Endometrial microvascular endothelial cells (primary cell): ENCODE results near the gene SLC30A7. TPM values are rescaled to one million over a fixed set of nuclear protein-coding genes. Genes with fewer than 3 reads are reported as not detected.

ENCODE experiments used
- in situ Hi-C: cut with HindIII; loops from 2 replicates; pipeline ENCODE4 v1.10.0; 2017; ENCODE audit warnings: low sequenced_read_pairs, low pct_unique_long_range_greater_than_20kb; ENCODE audit errors: inconsistent ontology term
- total RNA-seq: library from RNA; depleted of rRNA; stranded (reverse); fragments of >200 nt; gene quantifications from one replicate; pipeline ENCODE4 v1.2.3, GENCODE V29; 2015; ENCODE audit errors: inconsistent ontology term

The SLC30A7 gene
- total RNA-seq, 1 donor from 2014 or later, result 43.2 TPM

- in situ Hi-C loops, result no loop called here
These were observed 107.2 kb downstream of the SLC30A7 start for GRCh38 chr1:101003012-101003650.

GRCh38 chr1:101004061-101004460 lies 108.2 kb downstream of the SLC30A7 start:
- in situ Hi-C loops, result no loop called here

- in situ Hi-C loops, result no loop called here
These were observed 108.8 kb downstream of the SLC30A7 start for GRCh38 chr1:101004670-101005069.

- in situ Hi-C loops, result no loop called here
These were observed 109.3 kb downstream of the SLC30A7 start for GRCh38 chr1:101005183-101005582.

GRCh38 chr1:101005871-101006270 lies 110.0 kb downstream of the SLC30A7 start:
- in situ Hi-C loops, result no loop called here

- in situ Hi-C loops, result no loop called here
These were observed 110.7 kb downstream of the SLC30A7 start for GRCh38 chr1:101006553-101006952.

- in situ Hi-C loops, result no loop called here
These were observed 112.4 kb downstream of the SLC30A7 start for GRCh38 chr1:101008229-101008834.

GRCh38 chr1:101013776-101014175 lies 117.9 kb downstream of the SLC30A7 start:
- in situ Hi-C loops, result no loop called here

GRCh38 chr1:101017448-101017847 lies 121.6 kb downstream of the SLC30A7 start:
- in situ Hi-C loops, result no loop called here

GRCh38 chr1:101022294-101022693 lies 126.4 kb downstream of the SLC30A7 start:
- in situ Hi-C loops, result no loop called here

- in situ Hi-C loops, result no loop called here
These were observed 129.4 kb downstream of the SLC30A7 start for GRCh38 chr1:101025283-101025656.

- in situ Hi-C loops, result no loop called here
These were observed 130.0 kb downstream of the SLC30A7 start, which contains the start of gene DPH5 for GRCh38 chr1:101025657-101026429. DPH5 (minus strand) TSS chr1:101025784; CDS start chr1:101025443, 341 bp downstream.

- in situ Hi-C loops, result no loop called here
These were observed 130.5 kb downstream of the SLC30A7 start for GRCh38 chr1:101026430-101026788.

- in situ Hi-C loops, result no loop called here
These were observed 131.4 kb downstream of the SLC30A7 start for GRCh38 chr1:101027194-101027772.

- in situ Hi-C loops, result no loop called here
These were observed 132.6 kb downstream of the SLC30A7 start for GRCh38 chr1:101028466-101028865.

GRCh38 chr1:101029184-101029583 lies 133.3 kb downstream of the SLC30A7 start:
- in situ Hi-C loops, result no loop called here

GRCh38 chr1:101030881-101031280 lies 135.0 kb downstream of the SLC30A7 start:
- in situ Hi-C loops, result no loop called here
